ENCODE results near the gene SYNE4.

Gene SYNE4

DNA sequence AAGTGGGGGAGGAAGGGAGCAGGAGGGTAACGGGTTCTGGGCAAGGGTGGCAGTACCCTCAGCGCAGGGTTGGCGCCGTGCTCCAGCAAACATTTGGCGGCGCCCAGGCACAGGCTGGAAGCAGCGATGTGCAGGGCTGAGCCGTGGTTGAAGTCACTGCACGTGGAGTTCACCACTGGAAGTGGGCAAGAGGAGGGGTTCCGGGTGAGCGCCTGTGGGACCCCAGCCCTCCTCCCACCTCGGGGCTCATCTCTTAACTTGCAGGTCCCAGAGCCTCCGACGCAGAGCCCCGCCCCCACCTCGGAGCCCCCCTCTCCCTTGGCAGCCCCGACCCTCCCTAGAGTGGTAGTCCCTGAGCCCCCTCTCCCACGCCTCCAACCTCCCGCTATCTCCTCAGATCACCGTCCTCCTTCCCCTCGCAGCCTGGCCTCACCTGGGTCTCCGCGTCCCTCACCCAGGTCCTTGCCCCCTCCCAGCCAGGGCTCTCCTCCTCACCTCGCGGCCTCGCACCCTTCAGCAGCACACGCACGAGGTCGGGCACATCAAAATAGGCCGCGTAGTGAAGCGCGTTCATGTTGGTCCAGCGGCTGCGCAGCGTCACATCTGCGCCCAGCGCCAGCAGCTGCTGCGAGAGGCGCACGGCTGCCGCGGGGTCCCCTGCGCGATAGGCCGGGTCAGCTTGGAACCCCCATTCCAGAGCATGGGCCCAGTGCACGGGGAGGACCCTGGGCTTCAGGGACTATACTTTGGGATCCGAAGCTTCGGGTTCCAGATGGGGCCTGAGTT is 17.7 kb upstream of the SYNE4 start:
- no peak for DNase-seq (ENCODE audit: low read depth in 1 of 2, low spot score in 1 of 2)

DNA sequence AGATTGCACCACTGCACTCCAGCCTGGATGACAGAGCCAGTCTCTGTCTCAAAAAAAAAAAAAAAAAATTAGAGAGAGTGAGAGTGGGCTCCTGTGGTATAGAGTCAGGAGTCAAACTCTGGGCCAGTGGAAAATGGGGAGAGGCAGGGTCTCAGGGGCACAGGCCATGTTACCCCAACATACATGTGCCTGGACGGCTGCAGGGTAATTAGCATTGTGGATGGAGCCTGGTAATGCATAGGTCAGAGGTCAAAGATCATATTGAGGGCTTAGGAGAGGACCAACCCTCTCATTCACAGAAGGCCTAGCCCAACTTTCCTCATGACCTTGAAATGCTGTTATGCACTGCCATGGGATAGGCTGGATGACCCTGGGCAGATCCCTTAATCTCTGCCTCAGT is 16.9 kb upstream of the SYNE4 start:
- DNase-seq (ENCODE audit: low read depth in 1 of 2, low spot score in 1 of 2), result no peak

DNA sequence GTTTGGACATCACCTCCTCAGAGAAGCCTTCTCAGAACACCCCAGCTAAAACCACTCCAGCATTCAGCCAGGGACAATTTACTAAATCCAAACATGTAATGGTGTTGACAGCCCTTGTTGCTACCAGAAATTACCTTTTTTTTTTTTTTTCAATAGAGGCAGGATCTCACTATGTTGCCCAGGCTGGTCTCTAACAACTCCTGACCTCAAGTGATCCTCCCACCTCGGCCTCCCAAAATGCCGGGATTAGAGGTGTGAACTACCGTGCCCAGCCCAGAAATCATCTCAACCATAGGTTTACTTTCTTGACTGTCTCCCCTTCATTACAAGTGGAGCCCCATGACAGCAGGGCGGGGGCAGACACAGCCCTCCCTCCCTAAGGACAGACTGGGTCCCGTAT is 14.8 kb upstream of the SYNE4 start:
- no peak for DNase-seq (ENCODE audit: low read depth in 1 of 2, low spot score in 1 of 2)

DNA sequence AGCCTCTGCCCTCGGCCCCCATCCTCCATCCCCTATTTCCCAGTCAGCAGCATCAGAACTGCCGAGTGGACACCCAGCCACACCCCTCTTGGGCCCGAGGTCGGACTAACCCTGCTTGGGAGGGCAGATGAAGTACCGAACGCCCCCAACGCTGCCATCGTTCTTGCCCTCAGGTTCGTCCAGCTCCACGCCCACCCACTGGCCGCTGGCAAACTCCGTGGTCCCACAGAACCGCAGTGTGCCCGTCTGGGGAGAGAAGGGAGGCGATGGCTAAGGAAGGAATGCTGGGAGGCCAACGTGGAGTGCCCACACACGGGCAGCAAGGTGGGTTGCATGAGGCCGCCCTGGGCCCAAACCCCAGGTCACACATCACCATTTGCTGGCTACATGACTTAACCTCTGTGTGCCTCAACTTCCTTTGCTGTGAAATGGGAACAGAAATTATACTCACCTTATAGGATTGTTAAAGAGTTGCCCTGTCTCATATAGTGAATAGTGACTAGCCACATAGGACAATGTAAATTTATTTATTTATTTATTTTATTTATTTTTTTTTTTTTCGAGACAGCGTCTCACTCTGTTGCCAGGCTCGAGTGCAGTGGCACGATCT is 10.6 kb upstream of the SYNE4 start:
- no peak for DNase-seq (ENCODE audit: low read depth in 1 of 2, low spot score in 1 of 2)

DNA sequence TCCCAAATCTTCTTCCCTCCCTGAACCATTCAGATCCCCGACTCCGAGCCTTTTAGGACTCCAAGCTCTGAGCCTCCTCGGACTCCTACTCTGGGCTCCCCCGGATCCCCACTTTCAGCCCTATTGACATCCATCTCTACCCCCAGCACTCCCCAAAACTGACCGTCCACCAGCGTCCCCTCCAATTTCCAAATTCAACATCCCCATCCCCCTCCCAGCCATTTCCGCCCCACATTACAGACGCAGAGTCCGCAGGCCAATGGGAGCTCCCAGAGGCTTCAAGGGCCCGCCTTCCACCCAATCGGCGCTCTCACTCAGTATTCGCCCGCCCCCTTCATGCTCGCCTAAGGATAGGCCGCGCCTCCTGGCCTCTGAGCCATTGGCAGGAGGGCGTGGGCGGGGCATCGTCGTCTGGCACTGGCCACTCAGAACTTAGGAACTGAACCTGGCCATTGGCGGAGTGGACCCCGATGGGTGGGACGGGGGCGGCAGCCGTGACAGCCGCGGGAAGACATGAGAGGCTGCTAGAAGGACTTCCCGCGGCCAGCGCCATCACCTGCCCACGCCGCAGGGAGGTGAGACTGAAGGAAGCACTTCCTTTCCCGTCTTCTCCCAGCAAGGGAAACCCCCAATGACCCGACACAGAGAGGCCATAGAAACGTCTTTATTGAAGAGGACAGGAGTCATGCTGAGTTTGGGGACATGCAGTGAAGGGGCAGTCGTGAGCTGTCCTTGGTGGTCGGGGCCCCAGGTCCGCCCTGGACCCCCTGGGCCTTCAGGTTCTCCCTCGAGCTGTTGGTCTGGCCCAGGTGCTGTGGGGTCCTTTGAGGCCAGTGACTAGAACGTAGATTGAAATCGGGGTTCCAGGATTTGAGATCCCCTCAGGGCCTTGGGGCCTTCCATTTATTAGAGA is 5.7 kb upstream of the SYNE4 start, which contains the start of gene ALKBH6:
ALKBH6 (minus strand) TSS at position 202 of the 913 bp plus-strand sequence. CDS start 816 bp downstream, outside the sequence.
- DNase-seq (ENCODE audit: low read depth in 1 of 2, low spot score in 1 of 2), result peak; percentile 98 to 99

DNA sequence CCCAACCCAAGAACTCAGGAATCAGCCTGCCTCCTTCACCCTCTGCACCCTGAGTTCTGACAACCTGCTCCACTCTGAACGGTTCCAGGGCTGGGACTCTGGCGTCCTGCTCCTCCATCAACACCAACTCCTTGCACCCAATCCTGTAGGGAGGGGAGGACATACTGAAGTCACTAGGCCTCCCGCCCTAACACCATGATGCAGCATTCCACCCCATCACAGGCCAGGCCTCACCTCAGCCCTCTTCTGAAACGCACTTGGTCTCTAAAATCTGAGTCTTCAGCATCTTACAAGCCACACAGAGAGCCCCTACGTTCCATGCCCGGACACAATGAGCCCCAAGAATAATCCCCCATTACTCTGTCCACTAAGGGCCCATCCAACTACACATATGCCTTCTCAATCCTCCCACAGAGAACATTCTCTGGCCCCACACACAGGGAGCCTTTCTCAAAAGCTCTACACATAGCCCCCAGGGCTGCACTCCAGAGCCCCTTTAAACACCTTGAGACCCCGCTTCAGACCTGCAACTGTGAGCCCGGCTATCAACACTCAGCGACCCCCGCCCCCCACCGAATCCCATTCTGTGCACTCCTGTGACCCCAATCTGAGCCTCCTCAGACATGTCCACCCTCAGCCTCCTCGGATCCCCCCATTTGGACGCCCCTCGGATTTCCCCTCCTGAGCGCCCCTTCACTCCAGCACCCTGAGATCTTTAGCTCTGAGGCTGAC is 4.8 kb upstream of the SYNE4 start:
- DNase-seq (ENCODE audit: low read depth in 1 of 2, low spot score in 1 of 2), result no peak

DNA sequence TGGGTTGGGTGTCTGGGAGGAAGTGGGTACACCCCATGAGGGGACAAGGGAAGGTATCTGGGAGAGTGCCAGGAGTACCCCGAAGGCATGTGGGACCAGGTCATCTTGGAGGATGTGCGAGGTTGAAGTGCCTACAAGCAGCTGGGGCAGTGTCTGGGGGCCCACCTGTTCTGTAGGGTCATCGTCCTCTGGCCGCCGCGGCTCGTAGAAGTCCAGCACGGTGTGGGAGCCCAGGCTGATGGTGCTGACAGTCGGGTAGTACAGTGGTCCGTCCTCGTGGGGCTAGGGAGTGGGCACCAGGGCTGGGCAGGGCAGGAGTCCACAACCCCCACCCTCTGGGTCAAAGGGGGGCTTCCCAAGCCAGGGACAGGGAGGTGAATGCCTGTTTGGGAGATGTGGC is 1.8 kb upstream of the SYNE4 start:
- DNase-seq (ENCODE audit: low read depth in 1 of 2, low spot score in 1 of 2), result no peak

DNA sequence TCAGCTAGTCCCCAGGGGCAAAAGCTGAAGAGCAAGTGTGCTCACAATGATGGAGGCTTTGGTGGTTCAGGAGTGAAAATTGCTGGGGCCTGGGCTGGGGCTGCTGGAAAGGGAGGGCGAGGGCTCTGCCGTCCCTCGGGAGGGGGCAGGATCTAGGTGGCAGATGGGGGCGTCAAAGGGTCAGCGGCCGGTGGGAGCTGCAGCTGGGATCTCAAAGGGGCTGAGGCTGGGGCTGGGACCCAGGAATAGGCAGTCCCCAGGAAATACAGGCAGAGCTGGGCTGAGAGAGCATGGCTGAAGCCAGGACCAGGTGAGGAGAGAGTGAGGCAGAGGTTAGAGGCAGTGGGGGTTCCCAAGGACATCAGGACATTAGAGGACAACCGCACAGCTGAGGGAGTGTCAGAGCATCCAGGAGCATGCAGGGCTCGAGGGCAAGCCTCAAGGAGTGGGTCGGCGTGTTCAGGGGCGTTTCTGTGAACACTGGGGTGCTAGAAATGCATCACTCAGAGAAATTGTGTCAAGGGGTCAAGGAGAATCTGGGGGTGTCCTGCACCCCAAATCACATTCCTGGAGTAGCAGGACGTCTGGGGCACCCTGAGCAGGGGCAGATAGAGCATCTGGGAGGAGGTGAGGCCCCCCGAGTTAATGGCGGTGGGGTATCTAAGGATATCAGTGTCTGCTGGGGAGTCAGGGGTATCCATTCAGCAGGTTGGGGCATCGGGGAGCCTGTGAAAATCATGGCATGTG is 1.2 kb upstream of the SYNE4 start:
- no peak for DNase-seq (ENCODE audit: low read depth in 1 of 2, low spot score in 1 of 2)

DNA sequence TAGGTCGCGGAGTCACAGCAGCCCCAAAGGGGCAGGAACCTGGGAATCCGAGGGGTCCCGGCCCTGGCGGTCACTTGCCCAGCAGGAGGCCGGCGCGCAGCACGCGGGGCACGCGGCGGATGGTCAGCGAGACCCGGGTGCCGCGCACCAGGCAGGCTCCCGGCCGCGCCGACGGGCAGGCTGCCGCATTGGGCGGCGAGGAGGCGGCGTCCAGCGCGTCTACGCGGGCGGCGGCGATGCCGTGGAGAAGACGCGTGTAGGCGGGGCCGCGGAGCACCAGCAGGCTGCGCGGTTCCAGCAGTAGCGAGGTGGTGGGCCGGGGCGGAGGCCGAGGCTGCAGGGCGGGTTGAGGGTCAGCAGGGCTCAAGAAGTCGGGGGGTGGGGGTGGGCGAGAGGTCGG is 607 bp upstream of the SYNE4 start:
- no peak for DNase-seq (ENCODE audit: low read depth in 1 of 2, low spot score in 1 of 2)

DNA sequence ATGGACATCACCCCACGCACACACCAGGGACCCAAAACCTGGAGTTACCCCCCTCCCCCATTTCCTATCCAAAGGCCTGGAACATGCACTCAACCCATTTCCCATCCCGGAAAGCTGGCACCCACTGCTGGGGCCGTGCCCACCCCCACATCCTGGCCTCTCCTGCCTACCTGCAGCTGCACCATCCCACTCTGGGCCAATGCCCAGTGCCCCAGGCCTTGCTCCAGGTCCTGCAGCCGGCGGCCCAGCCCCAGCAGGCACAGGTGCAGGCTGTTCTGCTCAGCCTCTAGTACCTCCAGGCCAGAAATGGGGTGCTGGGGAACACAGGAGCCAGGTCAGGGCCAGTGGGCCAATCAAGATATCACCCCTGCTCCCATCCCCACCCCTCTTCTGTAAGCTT is 1.7 kb downstream of the SYNE4 start:
- no peak for DNase-seq (ENCODE audit: low read depth in 1 of 2, low spot score in 1 of 2)

DNA sequence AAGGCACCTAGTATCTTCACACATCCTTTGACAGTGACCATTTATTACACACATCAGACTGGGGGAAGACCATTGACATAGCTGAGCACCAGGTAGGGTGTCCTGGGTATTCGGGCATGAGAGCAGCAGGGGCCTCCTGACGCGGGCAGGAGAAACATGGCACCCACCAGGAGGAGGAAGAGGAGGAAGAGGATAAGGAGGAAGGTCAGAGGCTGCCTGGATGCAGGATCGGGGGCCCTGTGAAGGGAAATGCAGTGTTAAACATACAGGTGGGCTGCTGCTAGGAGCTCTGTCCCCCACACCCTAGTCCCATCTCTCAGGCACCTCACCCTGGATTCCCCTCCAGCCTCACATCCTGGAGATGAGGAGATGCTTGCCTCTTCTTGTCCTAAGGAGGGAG is 5.3 kb downstream of the SYNE4 start:
- no peak for DNase-seq (ENCODE audit: low read depth in 1 of 2, low spot score in 1 of 2)

DNA sequence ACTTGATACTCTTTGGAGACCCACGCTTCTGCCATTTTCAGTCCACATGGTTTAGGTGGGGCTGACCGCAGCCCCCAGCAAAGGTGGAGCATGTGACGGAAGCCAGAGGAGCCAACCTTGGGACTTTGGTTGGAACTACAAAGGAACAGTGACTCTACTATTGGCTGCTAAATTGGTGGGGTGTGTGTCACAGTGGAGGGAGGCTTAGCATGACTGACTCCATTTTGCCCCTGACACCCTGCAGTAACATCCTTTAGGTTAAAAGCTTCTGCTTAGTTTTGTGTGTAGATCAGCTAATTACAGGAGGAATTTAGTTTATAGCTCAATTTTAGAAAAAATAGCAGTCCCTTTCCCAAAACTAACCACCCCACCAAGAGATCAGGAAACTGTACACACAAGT is 7.0 kb downstream of the SYNE4 start:
- no peak for DNase-seq (ENCODE audit: low read depth in 1 of 2, low spot score in 1 of 2)

DNA sequence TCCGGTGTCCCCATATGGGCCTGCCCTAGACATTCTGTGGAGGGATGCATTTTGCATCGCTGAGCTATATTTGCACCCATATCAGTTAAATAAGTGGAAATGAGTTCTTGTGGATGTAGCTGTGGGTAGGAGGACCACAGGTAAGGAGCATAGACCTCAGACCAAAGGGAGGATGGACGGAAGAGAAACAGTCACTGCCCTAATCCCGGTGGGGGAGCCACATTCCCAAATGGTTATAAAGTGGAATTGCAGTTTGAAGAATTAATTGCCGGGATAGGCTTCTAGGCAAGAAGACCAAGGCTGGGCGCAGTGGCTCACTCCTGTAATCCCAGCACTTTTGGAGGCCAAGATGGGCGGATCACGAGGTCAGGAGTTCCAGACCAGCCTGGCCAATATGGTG is 11.8 kb downstream of the SYNE4 start:
- DNase-seq (ENCODE audit: low read depth in 1 of 2, low spot score in 1 of 2), result no peak

DNA sequence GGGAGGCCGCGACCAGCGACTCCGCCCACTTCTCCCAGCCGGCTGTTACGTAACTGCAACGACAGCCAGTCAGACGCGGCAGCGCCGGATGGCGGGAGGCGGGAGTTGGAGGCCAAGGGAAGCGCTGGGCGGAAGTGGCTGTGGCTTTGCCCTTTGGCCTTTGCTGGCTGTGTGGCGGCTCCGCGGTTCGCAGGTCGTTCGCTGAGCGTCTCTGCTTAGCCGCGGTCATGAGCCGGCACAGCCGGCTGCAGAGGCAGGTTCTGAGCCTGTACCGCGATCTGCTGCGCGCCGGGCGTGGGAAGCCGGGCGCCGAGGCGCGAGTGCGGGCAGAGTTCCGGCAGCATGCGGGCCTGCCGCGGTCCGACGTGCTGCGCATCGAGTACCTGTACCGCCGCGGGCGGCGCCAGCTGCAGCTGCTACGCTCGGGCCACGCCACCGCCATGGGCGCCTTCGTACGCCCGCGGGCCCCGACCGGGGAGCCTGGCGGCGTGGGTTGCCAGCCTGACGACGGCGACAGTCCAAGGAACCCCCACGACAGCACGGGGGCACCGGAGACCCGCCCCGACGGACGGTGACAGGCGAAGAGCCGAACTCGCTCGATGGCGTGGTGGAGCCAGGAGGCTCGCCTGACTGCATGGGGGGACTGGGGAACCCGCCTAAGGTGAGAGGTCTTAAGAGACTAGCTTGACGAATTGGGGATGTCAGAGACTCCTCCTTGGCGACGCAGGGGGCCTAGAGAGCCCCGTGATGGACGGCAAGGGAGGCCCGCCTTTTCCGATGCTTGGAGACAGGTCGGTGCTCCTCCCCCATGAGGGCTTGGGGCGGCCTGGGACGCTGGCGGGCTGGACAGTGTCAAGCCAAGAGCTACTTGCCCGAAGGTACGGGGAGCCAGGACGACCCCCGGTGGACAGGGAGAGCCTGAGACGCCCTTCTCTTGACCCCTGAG is 13.3 kb downstream of the SYNE4 start, which contains the start of gene SDHAF1:
SDHAF1 (plus strand) TSS at position 141 of the 946 bp plus-strand sequence; CDS start at position 228, 87 bp downstream.
- DNase-seq (ENCODE audit: low read depth in 1 of 2, low spot score in 1 of 2), result peak; percentile 85 to 89

DNA sequence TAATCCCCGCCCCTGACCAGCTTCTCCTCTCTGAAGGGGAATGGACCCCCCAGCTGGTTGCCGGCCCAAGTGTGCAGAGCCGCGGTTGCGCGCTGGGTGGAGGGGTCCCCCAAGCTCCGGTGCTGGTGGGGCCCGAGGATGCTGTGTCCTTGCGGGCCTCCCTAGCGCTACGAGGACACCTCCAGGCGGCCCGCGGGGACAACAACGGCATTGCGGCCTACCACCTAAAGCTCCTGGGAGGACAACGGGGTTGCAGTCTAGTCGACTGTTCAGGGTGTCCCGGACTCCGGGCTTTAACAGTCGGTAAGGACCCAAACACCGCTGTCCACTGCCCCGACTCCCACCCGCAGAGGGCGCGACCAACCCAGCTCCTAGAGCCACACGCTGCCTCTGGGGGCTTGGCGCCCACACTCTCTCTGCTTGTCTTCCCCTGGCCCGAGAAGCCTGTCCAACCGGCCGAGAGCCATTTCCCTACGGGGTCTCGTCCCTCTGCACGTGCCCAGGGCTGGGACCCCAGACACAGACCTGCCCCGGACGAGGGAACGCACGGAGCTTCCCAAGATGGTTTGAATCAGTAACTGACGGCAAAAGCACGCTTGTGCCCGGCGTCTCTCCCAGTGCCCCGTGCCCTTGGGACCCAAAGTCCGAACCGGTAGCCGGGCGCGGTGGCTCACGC is 14.6 kb downstream of the SYNE4 start:
- no peak for DNase-seq (ENCODE audit: low read depth in 1 of 2, low spot score in 1 of 2)

DNA sequence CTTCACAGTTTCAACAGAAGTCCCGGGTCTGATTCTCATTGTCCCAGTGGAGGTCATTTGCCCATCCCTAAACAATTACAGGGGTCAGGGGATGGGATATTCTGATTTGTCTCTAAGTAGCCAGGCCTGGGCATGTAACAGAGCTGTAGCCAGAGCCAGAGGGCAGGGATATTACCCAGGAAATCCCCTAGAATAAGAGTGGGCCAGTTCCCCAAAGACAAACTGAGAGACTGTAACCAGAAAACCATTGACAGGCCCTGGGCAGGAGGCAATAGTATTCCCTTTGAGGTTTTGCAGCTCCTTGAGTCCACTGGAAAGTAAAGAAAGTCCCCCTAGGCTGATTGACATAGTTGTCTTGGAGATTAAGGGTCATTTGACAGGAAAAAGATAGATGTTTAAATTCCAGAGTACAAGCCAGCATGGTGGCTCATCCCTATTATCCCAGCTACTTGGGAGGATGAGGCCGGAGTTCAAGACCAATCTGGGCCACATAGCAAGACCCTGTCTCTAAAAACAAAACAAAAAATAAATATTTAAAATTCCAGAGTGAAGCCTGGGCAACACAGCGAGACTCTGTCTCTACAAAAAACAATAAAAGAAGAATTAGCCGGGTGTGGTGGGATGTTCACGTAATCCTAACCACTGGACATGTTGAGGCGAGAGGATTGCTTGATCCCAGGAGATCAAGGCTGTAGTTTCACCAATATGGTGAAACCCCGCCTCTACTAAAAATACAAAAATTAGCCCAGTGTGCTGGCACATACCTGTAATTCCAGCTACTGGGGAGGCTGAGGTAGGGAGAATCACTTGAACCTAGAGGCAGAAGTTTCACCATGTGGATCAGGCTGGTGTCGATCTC is 15.5 kb downstream of the SYNE4 start:
- no peak for DNase-seq (ENCODE audit: low read depth in 1 of 2, low spot score in 1 of 2)

DNA sequence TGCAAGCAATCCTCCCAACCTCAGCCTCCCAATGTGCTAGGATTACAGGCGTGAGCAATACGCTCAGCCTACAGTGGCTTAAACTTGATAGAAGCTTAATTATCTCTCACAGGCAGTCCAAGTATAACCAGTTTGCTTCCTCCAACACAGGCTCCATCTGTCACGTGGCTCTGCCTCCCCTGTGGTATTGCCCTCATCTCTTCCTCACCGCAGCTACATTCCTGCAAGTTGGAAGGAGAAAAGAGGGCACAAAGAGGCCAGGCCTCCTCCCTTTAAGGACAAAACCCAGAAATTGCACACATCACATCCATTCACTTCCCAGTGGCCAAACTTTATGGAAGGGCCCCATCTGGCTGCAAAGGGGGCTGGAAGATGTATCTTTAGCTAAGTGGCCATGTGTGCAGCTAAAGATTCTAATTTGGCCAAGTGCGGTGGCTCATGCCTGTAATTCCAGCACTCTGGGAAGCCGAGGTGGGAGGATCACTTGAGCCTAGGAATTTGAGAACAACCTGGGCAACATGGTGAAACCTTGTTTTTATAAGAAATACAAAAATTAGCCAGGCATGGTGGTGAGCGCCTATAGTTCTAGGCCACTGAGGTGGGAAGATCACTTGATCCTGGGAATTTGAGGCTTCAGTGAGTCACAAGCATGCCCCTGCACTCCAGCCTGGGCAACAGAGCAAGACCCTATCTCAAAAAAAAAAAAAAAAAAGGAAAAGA is 16.7 kb downstream of the SYNE4 start:
- no peak for DNase-seq (ENCODE audit: low read depth in 1 of 2, low spot score in 1 of 2)
